HepG2 (cell line): ENCODE results near the gene POLR1H. TPM values are rescaled to one million over a fixed set of nuclear protein-coding genes. Genes with fewer than 3 reads are reported as not detected.

Experiments
- CBX1 ChIP-seq: IDR thresholded peaks from one replicate; pipeline ENCODE4 v1.6.1; 2016; ENCODE audit warnings: antibody characterized with exemption, low read depth
- IKZF4 ChIP-seq: sonication (generic); formaldehyde crosslinking; IDR thresholded peaks from 2 replicates; pipeline ENCODE4 v1.5.1; 2020; ENCODE audit warnings: borderline replicate concordance, mild to moderate bottlenecking, low read depth, missing genetic modification reagents; ENCODE audit errors: not compliant biosample characterization
- NR1H2 ChIP-seq: sonication (generic); formaldehyde crosslinking; IDR thresholded peaks from 2 replicates; pipeline ENCODE4 v1.8.1; 2022; ENCODE audit warnings: low read depth, missing genetic modification reagents, borderline replicate concordance
- RBFOX2 ChIP-seq: fragments of 200-400 bp; formaldehyde crosslinking; IDR thresholded peaks from 2 replicates; pipeline ENCODE4 v1.6.1; 2017; ENCODE audit warnings: low read depth, mild to moderate bottlenecking, low read length
- RBM39 ChIP-seq: fragments of 200-400 bp; formaldehyde crosslinking; IDR thresholded peaks from one replicate; pipeline ENCODE4 v1.6.1; 2018; ENCODE audit warnings: antibody characterized with exemption, mild to moderate bottlenecking, low read depth, low read length; ENCODE audit not compliant: poor library complexity, severe bottlenecking
- WIZ ChIP-seq: sonication (generic); formaldehyde crosslinking; IDR thresholded peaks from 2 replicates; pipeline ENCODE4 v1.5.1; 2020; ENCODE audit warnings: mild to moderate bottlenecking, missing genetic modification reagents
- ZNF296 ChIP-seq: sonication (generic); formaldehyde crosslinking; conservative IDR thresholded peaks from 2 replicates; pipeline ENCODE4 v1.5.0; 2020; ENCODE audit warnings: mild to moderate bottlenecking, missing genetic modification reagents
- ZNF329 ChIP-seq: sonication (generic); formaldehyde crosslinking; IDR thresholded peaks from 2 replicates; pipeline ENCODE4 v1.9.0; 2021; ENCODE audit warnings: low read depth, mild to moderate bottlenecking, missing genetic modification reagents
- ZNF674 ChIP-seq: sonication (generic); formaldehyde crosslinking; IDR thresholded peaks from 2 replicates; pipeline ENCODE4 v1.5.0; 2020; ENCODE audit warnings: low read depth, mild to moderate bottlenecking, missing genetic modification reagents
- polyA plus RNA-seq, 8 experiments: library from polyadenylated mRNA; depleted of rRNA in 3 of 8; stranded (reverse) in 7 of 8; unstranded in 1 of 8; fragments of >200 nt; fragmentation: Illumina TruSeq in 4 of 8; extraction: Trizol in 4 of 8; gene quantifications; 2 replicates each; pipeline versions ENCODE4 v1.2.1 to v1.2.3, GENCODE V29; 2011 to 2016; ENCODE audit warnings: low read depth in 4 of 8, missing spikeins in 1 of 8, mixed read lengths in 1 of 8; ENCODE audit not compliant: insufficient read depth in 1 of 8
- total RNA-seq, 5 experiments: library from RNA; depleted of rRNA; stranded (reverse); fragments of >200 nt; fragmentation: Illumina TruSeq; extraction: Trizol; gene quantifications; 2 replicates each; pipeline ENCODE4 v1.2.3, GENCODE V29; 2016; ENCODE audit warnings: low read depth in 1 of 5
- TF ChIP-seq, protein P1 (sequence below): IDR thresholded peaks from 2 replicates; pipeline ENCODE4 v1.6.1; 2016; ENCODE audit warnings: control low read depth
- TF ChIP-seq, protein P2 (sequence below): sonication (generic); formaldehyde crosslinking; IDR thresholded peaks from 2 replicates; pipeline ENCODE4 v1.5.0; 2020; ENCODE audit warnings: missing genetic modification reagents
- TF ChIP-seq, protein P3 (sequence below): sonication (generic); formaldehyde crosslinking; IDR thresholded peaks from 2 replicates; pipeline ENCODE4 v1.8.1; 2023; ENCODE audit warnings: mild to moderate bottlenecking, missing genetic modification reagents
- TF ChIP-seq, protein P4 (sequence below): sonication (generic); formaldehyde crosslinking; IDR thresholded peaks from 2 replicates; pipeline ENCODE4 v1.4.0; 2020; ENCODE audit warnings: mild to moderate bottlenecking, missing genetic modification reagents
- TF ChIP-seq, protein P5 (sequence below): sonication (generic); formaldehyde crosslinking; conservative IDR thresholded peaks from 2 replicates; pipeline ENCODE4 v1.4.0; 2020; ENCODE audit warnings: missing genetic modification reagents
- TF ChIP-seq, protein P6 (sequence below): sonication (generic); formaldehyde crosslinking; IDR thresholded peaks from 2 replicates; pipeline ENCODE4 v1.8.1; 2022; ENCODE audit warnings: low read depth, mild to moderate bottlenecking, missing genetic modification reagents
- TF ChIP-seq, protein P7 (sequence below): sonication (generic); formaldehyde crosslinking; IDR thresholded peaks from 2 replicates; pipeline ENCODE4 v1.9.0; 2021; ENCODE audit warnings: missing genetic modification reagents, mild to moderate bottlenecking, borderline replicate concordance

Gene POLR1H
- total and polyA plus RNA-seq, 2 of the 13 experiments (the other 11 are each of a cell fraction or from before 2014, with no cell fraction given): 61.4 to 79.8 TPM

DNA sequence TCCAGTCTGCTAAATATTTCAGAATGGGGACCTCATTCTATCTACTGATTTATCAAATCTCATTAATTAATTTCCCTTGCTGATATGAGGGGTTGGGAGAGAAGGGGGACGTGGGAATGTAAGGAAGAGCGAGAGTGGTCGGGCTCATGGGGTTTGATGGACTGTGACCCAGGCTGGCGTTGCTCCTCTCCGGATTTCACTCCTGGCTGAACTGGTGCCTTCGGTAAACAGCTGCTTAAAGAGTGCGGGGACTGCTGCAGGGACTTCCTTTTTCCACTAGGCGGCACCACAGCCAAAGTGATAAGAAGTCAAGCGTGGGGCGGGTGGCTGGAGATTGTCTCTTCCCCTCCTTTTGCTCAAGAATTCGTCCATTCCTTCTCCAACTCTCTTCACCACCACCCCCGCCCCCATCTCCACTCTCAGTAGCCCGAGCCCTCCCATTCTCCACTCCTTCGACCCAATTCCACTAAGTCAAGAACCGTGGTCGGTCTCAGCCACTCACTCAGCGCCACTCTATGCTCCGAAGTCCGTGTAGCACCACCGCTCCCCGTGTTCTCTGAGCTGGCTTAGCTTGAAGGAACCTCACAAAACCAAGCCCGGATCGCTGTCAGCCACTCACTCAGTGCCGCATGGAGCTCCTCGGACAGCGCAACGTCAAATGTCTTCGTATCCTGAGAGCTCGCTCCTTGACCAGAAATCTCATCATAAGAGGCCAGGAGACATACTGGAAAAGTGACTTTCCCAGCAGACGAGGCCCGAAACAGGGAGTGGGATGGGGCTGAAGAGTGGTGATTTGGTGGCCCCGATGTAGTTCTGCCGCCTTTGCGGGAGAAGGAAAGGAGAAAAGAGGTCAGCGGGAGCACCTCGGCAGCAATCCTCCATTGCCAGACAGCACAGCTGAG lies 42.2 kb downstream of the POLR1H start (continued):
- TF ChIP-seq, protein P1, sequence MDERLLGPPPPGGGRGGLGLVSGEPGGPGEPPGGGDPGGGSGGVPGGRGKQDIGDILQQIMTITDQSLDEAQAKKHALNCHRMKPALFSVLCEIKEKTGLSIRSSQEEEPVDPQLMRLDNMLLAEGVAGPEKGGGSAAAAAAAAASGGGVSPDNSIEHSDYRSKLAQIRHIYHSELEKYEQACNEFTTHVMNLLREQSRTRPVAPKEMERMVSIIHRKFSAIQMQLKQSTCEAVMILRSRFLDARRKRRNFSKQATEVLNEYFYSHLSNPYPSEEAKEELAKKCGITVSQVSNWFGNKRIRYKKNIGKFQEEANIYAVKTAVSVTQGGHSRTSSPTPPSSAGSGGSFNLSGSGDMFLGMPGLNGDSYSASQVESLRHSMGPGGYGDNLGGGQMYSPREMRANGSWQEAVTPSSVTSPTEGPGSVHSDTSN (CRISPR knock-in tag): peak; percentile 21; the same call in 1 of the 2 replicates
- TF ChIP-seq NR1H2 (CRISPR knock-in tag): no peak
- no peak for TF ChIP-seq CBX1
- no peak for TF ChIP-seq RBFOX2
- no peak for TF ChIP-seq WIZ (CRISPR knock-in tag)
- TF ChIP-seq ZNF674 (CRISPR knock-in tag): no peak
- TF ChIP-seq IKZF4: no peak
- TF ChIP-seq ZNF329 (CRISPR knock-in tag): peak; percentile 85
- TF ChIP-seq ZNF296 (CRISPR knock-in tag): no peak
- TF ChIP-seq, protein P2, sequence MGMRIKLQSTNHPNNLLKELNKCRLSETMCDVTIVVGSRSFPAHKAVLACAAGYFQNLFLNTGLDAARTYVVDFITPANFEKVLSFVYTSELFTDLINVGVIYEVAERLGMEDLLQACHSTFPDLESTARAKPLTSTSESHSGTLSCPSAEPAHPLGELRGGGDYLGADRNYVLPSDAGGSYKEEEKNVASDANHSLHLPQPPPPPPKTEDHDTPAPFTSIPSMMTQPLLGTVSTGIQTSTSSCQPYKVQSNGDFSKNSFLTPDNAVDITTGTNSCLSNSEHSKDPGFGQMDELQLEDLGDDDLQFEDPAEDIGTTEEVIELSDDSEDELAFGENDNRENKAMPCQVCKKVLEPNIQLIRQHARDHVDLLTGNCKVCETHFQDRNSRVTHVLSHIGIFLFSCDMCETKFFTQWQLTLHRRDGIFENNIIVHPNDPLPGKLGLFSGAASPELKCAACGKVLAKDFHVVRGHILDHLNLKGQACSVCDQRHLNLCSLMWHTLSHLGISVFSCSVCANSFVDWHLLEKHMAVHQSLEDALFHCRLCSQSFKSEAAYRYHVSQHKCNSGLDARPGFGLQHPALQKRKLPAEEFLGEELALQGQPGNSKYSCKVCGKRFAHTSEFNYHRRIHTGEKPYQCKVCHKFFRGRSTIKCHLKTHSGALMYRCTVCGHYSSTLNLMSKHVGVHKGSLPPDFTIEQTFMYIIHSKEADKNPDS (CRISPR knock-in tag): no peak
- TF ChIP-seq, protein P3, sequence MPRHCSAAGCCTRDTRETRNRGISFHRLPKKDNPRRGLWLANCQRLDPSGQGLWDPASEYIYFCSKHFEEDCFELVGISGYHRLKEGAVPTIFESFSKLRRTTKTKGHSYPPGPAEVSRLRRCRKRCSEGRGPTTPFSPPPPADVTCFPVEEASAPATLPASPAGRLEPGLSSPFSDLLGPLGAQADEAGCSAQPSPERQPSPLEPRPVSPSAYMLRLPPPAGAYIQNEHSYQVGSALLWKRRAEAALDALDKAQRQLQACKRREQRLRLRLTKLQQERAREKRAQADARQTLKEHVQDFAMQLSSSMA (CRISPR knock-in tag): no peak
- TF ChIP-seq, protein P4, sequence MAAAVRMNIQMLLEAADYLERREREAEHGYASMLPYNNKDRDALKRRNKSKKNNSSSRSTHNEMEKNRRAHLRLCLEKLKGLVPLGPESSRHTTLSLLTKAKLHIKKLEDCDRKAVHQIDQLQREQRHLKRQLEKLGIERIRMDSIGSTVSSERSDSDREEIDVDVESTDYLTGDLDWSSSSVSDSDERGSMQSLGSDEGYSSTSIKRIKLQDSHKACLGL (CRISPR knock-in tag): 0 out of 2 replicates have a peak, but pooled peaks have one; percentile 47
- TF ChIP-seq, protein P5, sequence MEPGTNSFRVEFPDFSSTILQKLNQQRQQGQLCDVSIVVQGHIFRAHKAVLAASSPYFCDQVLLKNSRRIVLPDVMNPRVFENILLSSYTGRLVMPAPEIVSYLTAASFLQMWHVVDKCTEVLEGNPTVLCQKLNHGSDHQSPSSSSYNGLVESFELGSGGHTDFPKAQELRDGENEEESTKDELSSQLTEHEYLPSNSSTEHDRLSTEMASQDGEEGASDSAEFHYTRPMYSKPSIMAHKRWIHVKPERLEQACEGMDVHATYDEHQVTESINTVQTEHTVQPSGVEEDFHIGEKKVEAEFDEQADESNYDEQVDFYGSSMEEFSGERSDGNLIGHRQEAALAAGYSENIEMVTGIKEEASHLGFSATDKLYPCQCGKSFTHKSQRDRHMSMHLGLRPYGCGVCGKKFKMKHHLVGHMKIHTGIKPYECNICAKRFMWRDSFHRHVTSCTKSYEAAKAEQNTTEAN: no peak; the same call in 1 of the 2 replicates
- TF ChIP-seq, protein P6, sequence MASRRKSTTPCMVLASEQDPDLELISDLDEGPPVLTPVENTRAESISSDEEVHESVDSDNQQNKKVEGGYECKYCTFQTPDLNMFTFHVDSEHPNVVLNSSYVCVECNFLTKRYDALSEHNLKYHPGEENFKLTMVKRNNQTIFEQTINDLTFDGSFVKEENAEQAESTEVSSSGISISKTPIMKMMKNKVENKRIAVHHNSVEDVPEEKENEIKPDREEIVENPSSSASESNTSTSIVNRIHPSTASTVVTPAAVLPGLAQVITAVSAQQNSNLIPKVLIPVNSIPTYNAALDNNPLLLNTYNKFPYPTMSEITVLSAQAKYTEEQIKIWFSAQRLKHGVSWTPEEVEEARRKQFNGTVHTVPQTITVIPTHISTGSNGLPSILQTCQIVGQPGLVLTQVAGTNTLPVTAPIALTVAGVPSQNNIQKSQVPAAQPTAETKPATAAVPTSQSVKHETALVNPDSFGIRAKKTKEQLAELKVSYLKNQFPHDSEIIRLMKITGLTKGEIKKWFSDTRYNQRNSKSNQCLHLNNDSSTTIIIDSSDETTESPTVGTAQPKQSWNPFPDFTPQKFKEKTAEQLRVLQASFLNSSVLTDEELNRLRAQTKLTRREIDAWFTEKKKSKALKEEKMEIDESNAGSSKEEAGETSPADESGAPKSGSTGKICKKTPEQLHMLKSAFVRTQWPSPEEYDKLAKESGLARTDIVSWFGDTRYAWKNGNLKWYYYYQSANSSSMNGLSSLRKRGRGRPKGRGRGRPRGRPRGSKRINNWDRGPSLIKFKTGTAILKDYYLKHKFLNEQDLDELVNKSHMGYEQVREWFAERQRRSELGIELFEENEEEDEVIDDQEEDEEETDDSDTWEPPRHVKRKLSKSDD: 0 out of 2 replicates have a peak, but pooled peaks have one; percentile 20
- TF ChIP-seq, protein P7, sequence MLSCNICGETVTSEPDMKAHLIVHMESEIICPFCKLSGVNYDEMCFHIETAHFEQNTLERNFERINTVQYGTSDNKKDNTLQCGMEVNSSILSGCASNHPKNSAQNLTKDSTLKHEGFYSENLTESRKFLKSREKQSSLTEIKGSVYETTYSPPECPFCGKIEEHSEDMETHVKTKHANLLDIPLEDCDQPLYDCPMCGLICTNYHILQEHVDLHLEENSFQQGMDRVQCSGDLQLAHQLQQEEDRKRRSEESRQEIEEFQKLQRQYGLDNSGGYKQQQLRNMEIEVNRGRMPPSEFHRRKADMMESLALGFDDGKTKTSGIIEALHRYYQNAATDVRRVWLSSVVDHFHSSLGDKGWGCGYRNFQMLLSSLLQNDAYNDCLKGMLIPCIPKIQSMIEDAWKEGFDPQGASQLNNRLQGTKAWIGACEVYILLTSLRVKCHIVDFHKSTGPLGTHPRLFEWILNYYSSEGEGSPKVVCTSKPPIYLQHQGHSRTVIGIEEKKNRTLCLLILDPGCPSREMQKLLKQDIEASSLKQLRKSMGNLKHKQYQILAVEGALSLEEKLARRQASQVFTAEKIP: no peak
- TF ChIP-seq RBM39: no peak
